ENCODE measurements around the gene CDH16.

DNA sequence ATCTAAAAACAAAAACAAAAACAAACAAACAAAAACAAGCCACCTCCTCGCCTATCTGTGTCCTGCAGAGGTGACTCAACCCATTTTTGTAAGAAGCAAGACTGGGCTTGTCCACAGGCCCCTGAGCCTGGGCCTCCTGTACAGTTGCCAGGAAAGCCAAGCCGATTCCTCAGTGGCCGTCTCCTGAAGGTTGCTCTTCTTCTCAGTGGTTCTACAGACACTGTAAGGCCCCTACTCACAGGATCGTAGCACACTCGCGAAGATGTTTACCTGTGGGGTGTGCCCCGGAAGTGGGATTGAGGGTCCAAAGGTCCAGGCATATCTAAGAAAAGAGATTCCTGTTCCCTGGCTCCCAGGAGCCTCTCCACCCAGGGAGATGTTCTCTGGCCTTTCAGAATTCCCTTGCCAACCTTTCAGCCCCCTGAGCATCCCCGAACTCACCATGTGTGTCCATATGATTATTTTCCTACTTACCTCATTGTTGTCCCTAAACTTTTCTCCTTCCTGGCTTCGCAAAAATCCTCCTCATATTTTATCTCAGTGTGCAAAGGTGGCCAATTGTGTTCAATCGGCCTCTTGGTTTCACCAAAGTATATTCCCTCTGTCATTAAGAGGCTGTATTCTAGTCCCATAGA, 34.9 kb upstream of the CDH16 start:
- TF ChIP-seq, protein P1, sequence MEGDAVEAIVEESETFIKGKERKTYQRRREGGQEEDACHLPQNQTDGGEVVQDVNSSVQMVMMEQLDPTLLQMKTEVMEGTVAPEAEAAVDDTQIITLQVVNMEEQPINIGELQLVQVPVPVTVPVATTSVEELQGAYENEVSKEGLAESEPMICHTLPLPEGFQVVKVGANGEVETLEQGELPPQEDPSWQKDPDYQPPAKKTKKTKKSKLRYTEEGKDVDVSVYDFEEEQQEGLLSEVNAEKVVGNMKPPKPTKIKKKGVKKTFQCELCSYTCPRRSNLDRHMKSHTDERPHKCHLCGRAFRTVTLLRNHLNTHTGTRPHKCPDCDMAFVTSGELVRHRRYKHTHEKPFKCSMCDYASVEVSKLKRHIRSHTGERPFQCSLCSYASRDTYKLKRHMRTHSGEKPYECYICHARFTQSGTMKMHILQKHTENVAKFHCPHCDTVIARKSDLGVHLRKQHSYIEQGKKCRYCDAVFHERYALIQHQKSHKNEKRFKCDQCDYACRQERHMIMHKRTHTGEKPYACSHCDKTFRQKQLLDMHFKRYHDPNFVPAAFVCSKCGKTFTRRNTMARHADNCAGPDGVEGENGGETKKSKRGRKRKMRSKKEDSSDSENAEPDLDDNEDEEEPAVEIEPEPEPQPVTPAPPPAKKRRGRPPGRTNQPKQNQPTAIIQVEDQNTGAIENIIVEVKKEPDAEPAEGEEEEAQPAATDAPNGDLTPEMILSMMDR (conservative IDR thresholded peaks at IDR 0.05) = no peak
- TF ChIP-seq ZFX (IDR thresholded peaks at IDR 0.05) = no peak
